Measurements from ENCODE around the gene SEC14L1.
"Not testable (repeated sequence)": the region's sequence is repeated elsewhere in the genome, so short reads cannot be mapped to it uniquely, and the experiment has no call there.

SEC14L1 gene

DNA sequence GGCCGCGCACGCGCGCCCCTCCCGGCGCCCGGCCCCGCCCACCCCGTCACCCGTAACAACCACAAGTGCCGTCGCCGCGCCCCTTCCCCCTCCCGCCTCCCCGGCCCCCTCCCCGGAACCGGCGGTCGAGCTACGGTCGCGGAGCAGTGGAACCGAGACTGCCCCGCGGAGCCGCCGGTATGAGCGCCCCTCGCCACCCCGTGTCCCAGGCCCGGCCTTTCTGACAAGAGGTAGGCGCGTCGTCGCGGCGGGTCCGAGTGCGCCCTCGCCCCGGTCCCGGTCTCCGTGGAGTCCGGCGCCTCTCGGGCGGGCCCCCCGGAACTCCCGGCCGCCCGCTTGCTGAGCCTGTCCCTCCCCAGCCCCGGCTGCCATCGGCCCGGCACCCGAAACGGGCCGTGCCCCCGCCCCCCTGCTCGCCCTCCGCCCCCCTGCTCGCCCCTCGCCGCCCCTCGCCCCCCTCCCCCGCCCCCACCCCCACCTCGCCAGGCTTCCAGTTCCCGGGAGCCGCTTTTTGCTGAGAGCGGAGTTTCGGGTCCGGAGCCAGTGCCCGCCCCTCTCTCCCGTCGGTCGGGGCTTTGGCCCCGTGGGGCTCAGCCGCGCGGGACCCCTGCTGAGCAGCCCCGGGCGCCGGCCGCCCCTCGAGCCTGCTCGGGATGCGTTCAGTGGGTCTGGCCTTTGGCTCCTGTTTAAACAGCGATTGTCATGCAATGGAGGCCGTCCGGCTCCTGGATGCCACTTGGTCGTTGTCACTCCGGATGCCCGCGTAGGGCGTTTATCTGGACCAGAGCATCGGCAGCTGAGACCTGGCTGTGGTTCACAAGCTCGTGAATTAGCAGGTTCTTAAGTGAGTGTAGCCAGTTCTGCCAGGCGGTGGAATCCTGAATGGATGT, at the start of gene SEC14L1:
SEC14L1 (plus strand) TSS at position 92 of the 890 bp plus-strand sequence. CDS start 2,628 bp downstream, outside the sequence.
- DNase-seq (ENCODE audit: low read depth in 2 of 2, low spot score in 1 of 2) = no peak

DNA sequence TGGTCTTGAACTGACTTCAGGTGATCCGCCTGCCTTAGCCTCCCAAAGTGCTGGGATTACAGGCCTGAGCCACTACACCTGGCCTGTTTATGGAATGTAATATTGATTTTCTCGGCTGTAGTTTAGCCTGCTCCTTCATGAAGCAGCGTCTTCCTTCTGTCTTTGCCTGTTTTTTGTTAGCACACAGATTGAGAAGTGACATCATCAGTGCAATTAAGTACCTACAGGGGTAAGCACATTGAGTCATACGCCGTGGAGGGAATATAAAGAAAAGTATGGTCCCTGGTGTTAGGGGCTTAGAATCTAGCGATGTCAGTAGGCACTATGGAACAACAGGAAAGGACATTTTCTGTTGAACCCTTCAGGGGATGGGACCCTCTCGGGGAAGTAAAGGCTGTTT, 48.7 kb upstream of the SEC14L1 start:
- no peak for DNase-seq (ENCODE audit: low read depth in 2 of 2, low spot score in 1 of 2)

DNA sequence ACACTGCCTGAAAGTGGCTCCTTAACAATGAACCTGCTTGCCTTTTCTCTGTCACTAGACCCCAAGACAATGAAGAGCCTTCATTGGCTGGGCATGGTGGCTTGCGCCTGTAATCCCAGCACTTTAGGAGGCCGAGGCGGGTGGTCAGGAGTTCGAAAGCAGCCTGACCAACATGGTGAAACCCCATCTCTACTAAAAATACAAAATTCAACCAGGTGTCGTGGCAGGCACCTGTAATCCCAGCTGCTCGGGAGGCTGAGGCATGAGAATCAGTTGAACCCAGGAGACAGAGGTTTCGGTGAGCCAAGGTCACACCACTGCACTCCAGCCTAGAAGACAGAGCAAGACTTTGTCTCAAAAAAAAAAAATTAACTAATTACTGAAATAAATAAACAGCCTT, 45.3 kb upstream of the SEC14L1 start:
- no peak for DNase-seq (ENCODE audit: low read depth in 2 of 2, low spot score in 1 of 2)

- no peak for DNase-seq (ENCODE audit: low read depth in 2 of 2, low spot score in 1 of 2)
Measured at GRCh38 chr17:77096570-77097214, 44.1 kb upstream of the SEC14L1 start.

DNA sequence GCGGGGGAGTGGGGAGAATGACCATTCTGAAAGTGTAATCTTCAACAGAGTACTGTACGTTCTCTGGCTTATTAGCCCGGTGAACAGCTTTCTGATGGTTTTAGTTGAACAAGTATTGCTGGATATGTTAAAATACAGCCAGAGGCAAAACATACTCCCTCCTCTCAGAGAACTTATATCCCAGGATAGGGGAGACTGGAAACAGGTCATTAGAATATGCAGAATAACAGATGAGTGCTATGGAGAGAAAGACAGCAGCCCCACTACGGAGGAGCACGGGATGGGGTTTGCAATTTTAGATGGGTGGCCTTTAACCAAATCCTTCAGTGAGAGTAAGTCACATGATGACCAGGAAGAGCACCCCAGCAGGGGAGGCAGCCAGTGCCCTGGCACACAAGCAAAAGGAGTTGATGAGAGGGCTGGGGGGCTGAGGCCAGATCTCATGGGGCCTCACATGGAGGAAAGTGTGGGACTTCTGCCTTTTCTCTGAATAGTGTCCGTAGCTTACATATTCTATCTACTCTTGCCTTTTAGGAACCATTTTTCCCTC, 43.1 kb upstream of the SEC14L1 start:
- no peak for DNase-seq (ENCODE audit: low read depth in 2 of 2, low spot score in 1 of 2)

GRCh38 chr17:77098884-77099545, 41.8 kb upstream of the SEC14L1 start:
- no peak for DNase-seq (ENCODE audit: low read depth in 2 of 2, low spot score in 1 of 2)

DNA sequence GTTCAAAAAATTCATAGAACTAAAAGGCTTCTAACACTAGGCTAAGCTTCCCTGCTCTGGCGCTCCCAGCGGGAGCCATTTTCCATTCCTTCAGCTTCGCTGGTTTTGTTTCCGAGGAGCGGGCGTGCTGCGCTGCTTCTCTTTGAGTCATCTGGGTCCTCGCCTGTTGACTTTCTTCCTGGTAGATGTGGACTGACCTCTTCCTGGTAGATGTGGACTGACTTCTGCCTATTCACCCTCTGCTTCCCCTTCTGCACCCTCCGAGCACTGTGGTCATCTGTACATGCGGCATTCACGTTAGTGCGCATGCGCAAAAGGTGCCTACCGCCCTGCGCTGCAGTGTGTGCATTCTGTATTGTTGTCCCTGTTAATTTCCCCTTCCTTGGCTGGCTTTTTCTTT, 40.8 kb upstream of the SEC14L1 start:
- DNase-seq (ENCODE audit: low read depth in 2 of 2, low spot score in 1 of 2) = no peak

DNA sequence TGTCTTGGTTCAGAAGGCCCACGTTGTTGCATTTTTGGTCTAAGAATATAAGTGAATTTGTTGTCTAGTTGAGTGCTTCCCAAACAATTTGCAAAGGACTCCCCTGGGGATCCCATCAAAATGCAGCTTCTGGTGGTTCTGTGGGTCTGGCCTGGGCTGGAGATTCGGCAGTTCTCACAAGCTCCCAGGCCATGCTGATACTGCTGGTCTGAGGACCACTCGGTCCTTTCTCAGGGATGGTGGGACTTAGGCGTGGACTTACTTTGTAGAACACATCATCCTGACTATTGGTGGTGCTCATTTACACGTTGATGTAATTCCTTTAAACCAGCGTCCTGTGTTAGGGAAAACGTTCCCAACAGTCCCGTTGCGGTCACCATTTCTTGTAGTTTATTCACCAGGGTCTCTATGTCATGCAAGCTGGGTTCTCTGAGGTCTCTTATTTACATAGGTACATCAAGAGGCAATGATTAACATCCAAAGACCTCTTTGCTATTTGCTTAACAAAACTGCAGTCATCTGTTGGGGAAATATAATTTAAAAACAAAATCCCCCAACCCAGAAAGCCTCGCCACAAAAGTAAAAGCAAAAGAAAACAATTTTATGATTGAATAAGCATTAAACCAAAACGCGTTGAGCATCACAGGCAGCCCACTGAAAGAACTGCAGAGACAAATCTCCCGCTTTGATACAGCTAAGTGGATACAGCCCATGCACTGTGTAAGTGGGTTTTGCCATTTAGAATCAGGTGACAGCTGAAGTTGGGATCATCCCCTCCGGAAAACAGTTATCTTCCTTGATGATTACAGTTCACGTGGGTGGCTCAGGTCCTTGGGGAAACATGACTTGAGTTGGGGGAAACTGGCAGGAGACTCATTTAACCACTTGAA, 39.0 kb upstream of the SEC14L1 start:
- no peak for DNase-seq (ENCODE audit: low read depth in 2 of 2, low spot score in 1 of 2)

DNA sequence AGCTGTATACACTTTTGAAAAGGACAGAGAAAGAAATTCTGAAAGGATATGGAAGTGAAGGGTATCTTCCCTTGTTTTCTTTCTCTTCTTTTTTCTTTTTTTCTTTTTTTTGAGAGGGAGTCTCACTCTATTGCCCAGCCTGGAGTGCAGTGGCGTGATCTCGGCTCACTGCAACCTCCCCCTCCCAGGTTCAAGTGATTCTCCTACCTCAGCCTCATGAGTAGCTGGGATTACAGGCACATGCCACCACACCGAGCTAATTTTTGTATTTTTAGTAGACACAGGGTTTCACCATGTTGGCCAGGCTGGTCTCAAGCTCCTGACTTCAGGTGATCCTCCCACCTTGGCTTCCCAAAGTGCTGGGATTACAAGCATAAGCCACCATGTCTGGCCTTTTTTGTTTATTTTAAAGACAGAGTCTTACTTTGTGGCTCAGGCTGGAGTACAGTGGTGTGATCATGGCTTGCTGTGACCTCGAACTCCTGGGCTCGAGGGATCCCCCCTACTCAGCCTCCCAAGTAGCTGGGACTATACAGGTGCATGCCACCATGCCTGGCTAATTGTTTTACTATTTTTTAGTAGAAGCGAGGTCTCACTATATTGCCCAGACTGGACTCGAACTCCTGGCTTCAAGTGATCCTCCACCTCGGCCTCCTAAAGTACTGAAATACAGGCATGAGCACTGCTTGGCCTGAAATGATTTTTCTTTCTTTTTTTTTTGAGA, 38.2 kb upstream of the SEC14L1 start:
- not testable (repeated sequence) for DNase-seq (ENCODE audit: low read depth in 2 of 2, low spot score in 1 of 2)

DNA sequence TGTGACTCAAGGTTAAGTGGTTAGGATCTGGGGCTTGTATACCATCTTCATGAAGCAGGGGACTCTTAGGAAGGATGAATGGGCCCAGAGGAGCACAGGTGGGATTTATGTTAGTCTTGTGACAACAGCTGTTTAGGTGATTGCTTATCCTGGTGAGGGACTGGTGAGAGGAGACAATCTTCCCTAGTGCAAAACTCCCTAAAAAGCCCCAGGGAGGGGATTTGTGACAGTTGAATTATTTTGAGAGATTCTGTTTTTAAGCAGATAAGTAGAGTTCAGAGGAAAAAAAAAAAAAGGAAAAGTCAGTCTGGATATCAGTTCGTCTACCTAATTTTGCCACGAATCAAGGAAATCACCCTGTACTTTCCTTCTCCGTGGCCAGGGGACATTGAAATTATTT, 35.1 kb upstream of the SEC14L1 start:
- DNase-seq (ENCODE audit: low read depth in 2 of 2, low spot score in 1 of 2) = no peak

DNA sequence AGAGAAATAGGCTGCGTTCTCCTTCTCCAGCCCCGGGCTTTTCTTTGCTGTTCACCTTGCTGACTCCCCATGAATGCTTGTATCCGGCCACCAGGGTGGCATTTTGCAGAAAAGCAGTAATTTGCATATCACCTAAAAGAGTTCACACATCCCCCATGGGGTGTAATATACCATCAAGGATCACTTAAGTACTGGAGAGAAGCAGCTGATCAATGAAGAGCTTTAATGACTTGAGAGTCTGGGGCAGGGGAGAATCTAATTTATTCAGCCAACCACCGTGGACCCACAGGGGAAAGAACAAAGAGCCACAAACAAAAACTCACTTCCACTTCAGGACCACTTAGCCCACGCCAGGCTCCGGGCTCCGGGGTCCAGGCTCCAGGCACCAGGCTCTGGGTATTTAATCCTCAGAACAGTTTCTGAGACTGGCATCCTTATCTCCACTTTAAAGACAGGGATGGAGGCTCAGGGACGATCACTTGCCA, 33.9 kb upstream of the SEC14L1 start:
- DNase-seq (ENCODE audit: low read depth in 2 of 2, low spot score in 1 of 2) = no peak

DNA sequence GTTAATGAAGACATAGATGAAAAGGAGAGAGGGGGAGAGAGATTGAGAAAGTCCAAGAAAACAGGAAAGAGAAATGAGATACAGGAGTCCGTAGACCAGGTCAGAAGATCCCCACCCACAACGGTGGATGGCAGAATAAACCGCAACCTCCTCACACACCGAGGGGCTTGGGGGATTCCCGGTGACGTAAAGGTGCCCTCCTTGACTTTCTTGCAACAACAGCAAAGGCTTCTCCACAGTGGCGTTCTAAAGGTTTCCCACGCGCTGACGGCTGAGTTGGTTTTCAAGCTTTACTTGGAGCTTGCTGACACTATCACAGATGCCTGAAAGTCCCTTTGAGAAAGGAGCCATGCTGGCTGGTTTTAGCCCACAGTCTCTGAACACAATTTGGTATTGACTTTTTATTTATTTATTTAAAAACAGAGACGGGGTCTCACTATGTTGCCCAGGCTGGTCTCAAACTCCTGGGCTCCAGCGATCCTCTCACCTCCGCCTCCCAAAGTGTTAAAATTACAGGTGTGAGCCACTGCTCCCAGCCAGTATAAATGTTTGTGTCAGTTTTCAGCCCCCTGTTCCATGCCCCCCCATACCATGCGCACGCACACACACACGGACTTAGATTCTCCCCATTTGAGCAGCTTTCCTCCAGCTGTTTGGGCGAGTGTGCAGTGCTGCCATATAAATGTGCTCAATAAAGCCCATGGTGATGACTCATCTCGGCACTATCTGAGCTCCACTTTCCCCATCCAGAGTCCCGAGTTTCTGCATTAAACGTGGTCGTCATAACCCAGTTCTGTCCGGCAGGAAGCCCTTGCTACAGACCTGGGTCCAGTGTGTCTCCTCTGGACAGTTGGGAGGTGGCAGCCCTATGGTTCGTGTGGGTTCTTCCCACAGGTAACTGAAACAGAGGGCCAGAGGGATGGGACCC, 33.0 kb upstream of the SEC14L1 start:
- DNase-seq (ENCODE audit: low read depth in 2 of 2, low spot score in 1 of 2) = peak; percentile 58 to 70

DNA sequence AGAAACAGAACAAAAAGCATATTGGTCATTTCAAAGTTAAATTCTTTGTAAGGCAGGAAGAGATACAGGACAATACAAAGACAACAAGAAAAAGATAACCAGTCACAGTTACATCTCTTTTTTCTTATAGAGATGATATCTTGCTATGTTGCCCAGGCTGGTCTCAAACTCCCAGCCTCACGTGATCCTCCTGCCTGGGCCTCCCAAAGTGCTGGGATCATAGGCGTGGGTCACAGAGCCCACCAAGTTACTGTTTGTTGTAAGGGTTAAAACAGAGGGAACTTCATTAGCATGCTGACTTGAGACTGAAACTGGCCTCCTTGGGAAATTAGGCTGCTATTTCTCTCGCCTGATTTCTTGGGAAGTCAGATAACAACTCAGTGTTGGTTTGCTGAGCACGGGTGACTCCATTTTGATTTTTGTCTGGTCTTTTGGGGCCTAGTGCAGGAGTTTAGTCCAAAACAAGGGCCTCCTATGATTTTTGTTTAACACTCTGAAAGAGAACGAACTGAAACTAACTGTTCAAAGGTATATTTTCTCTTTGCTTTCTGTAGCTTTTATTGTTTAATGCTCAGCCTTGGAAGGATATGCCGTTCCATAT, 31.5 kb upstream of the SEC14L1 start:
- no peak for DNase-seq (ENCODE audit: low read depth in 2 of 2, low spot score in 1 of 2)

- no peak for DNase-seq (ENCODE audit: low read depth in 2 of 2, low spot score in 1 of 2)
Measured at GRCh38 chr17:77109764-77110359, 30.9 kb upstream of the SEC14L1 start.

DNA sequence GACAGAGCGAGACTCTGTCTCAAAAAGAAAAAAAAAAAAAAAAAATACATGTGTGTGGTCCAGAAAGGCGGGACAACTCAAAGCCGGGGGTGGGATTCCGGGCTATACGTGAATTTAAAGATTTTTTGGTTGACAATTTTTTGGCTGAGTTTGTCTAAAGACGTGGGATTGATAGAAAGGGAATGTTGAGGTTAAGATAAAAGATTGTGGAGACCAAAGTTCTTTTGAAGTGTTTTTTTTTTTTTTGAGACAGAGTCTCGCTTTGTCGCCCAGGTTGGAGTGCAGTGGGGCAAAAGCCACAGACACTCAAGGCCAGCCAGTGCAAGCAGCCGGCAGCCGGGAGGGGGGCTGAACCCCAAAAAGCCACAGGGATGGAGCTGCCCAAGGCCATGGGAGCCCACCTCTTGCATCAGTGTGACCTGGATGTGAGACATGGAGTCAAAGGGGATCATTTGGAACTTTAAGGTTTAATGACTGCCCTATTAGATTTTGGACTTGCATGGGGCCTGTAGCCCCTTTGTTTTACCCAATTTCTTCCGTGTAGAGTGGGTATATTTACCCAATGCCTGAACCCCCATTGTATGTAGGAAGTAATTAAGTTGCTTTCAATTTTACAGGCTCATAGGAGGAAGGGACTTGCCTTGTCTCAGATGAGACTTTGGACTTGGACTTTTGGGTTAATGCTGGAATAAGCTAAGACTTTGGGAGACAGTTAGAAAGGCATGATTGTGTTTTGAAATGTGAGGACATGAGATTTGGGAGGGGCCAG, 29.4 kb upstream of the SEC14L1 start:
- not testable (repeated sequence) for DNase-seq (ENCODE audit: low read depth in 2 of 2, low spot score in 1 of 2)

GRCh38 chr17:77111934-77112296, 28.9 kb upstream of the SEC14L1 start:
- DNase-seq (ENCODE audit: low read depth in 2 of 2, low spot score in 1 of 2) = no peak

DNA sequence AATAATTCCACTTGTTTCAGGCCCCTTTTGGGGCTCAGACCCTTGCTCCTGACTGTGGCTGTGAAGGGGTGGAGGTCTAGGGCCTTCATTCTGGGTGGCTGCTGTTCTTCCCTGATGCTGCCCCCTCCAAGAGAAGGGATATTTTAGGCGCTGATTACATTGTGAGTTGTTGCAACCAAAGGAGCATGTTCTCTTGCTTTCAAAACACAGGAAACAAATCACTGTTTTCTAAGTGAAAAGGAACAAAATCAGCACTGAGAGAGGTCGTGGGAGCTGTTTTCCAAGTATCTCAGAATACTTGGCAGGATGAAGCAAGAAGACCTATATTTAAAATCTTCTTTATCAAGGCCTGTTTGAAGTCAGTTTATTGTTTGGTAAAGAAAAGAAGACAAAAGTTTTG, 25.3 kb upstream of the SEC14L1 start:
- no peak for DNase-seq (ENCODE audit: low read depth in 2 of 2, low spot score in 1 of 2)

All from stimulated activated CD8-positive, alpha-beta memory T cell treated with anti-CD3 and anti-CD28 coated beads, Interleukin-4, amount 100 ng/mL, for 4 hours (primary cell).